Endothelial cell of umbilical vein (primary cell): ENCODE measurements around the gene TGFBR3. TPM values are rescaled to one million over a fixed set of nuclear protein-coding genes. Genes with fewer than 3 reads are reported as not detected.

Source experiments
- BruUV-seq: library from RNA; stranded (reverse); fragments of 400-500 nt; replicated peaks from 2 replicates; lab custom pipeline; 2021; lab: Mats Ljungman, UMichigan
- CTCF ChIA-PET: fragments of 300-600, 350-600 bp; sonication (Branson Sonifier 250); formaldehyde crosslinking; loops from one replicate; lab custom pipeline; 2021; ENCODE audit warnings: antibody characterized with exemption, inconsistent platforms; lab: Charles Lee
- POLR2A ChIA-PET: fragments of 300-600, 350-600 bp; sonication (Branson Sonifier 250); formaldehyde crosslinking; loops from one replicate; lab custom pipeline; 2021; ENCODE audit warnings: antibody characterized with exemption, inconsistent platforms; lab: Charles Lee
- DNase-seq: peaks from one replicate; pipeline ENCODE4 v3.0.0-alpha.2; 2011; ENCODE audit warnings: low read depth, low spot score
- FAIRE-seq: peaks from 2 replicates; lab custom pipeline; 2011; peaks lifted over from hg19 to GRCh38; lab: Jason Lieb, UNC
- H2AFZ ChIP-seq: 2 replicates; pipeline ENCODE4 v1.6.0; 2012; ENCODE audit warnings: low read depth, low read length, control low read depth, inconsistent platforms
- H3K27ac ChIP-seq: 2 replicates; pipeline ENCODE4 v1.5.1; 2011; ENCODE audit warnings: low read depth, mild to moderate bottlenecking, control low read depth, low read length, moderate library complexity; ENCODE audit not compliant: insufficient read depth
- H3K27me3 ChIP-seq, 2 experiments: 2 replicates each; pipeline versions ENCODE4 v1.6.0 to v1.6.1; 2011; ENCODE audit warnings: low read length in 2 of 2, mixed read lengths in 1 of 2; ENCODE audit not compliant: control insufficient read depth in 2 of 2, insufficient read depth in 2 of 2
- H3K36me3 ChIP-seq, 2 experiments: 2 replicates in 1 of 2; 3 replicates in 1 of 2; pipeline ENCODE4 v1.5.1; 2011; ENCODE audit warnings: low read length in 2 of 2, mild to moderate bottlenecking in 1 of 2, moderate library complexity in 1 of 2; ENCODE audit not compliant: control insufficient read depth in 2 of 2, insufficient read depth in 2 of 2; ENCODE audit errors: extremely low read depth in 1 of 2
- H3K4me1 ChIP-seq: 3 replicates; pipeline ENCODE4 v1.5.1; 2011; ENCODE audit warnings: mild to moderate bottlenecking, low read length; ENCODE audit not compliant: control insufficient read depth, insufficient read depth; ENCODE audit errors: extremely low read depth
- H3K4me2 ChIP-seq: 2 replicates; pipeline ENCODE4 v1.6.1; 2011; ENCODE audit warnings: low read length, control low read depth, mixed read lengths; ENCODE audit not compliant: insufficient read depth
- H3K4me3 ChIP-seq, 3 experiments: fragments of 200-600 bp in 1 of 3; sonication (generic), shearing (Covaris generic) in 1 of 3; replicated peaks in 1 of 3; 2 replicates each; pipeline ENCODE4 v1.5.1; 2011 to 2016; ENCODE audit warnings: control low read depth in 3 of 3, low read length in 3 of 3, mild to moderate bottlenecking in 2 of 3, inconsistent platforms in 1 of 3, low read depth in 1 of 3, moderate library complexity in 1 of 3; ENCODE audit not compliant: insufficient read depth in 1 of 3
- H3K79me2 ChIP-seq: 2 replicates; pipeline ENCODE4 v1.6.0; 2012; ENCODE audit warnings: low read length, inconsistent platforms; ENCODE audit not compliant: control insufficient read depth, insufficient read depth
- H3K9ac ChIP-seq: replicated peaks from 2 replicates; pipeline ENCODE3; 2011; ENCODE audit warnings: low read length, control low read depth; ENCODE audit not compliant: insufficient read depth; ENCODE audit errors: extremely low read depth
- H3K9me1 ChIP-seq: replicated peaks from 3 replicates; pipeline ENCODE4 v1.6.0; 2011; ENCODE audit warnings: mild to moderate bottlenecking, low read length; ENCODE audit not compliant: control insufficient read depth, insufficient read depth; ENCODE audit errors: extremely low read depth
- H3K9me3 ChIP-seq: replicated peaks from 2 replicates; pipeline ENCODE4 v1.5.1; 2012; ENCODE audit warnings: low read length, inconsistent platforms; ENCODE audit not compliant: control insufficient read depth, insufficient read depth
- H4K20me1 ChIP-seq: replicated peaks from 2 replicates; pipeline ENCODE3; 2011; ENCODE audit warnings: mild to moderate bottlenecking, low read length; ENCODE audit not compliant: control insufficient read depth, insufficient read depth; ENCODE audit errors: extremely low read depth
- EZH2 ChIP-seq: IDR thresholded peaks from 2 replicates; pipeline ENCODE4 v1.6.1; 2012; ENCODE audit warnings: borderline replicate concordance, low read depth, mild to moderate bottlenecking, moderate library complexity, low read length, inconsistent platforms; ENCODE audit not compliant: severe bottlenecking
- FOS ChIP-seq: IDR thresholded peaks from 2 replicates; pipeline ENCODE4 v1.6.1; 2011; ENCODE audit warnings: mild to moderate bottlenecking, low read length, moderate library complexity, borderline replicate concordance; ENCODE audit not compliant: insufficient read depth
- GATA2 ChIP-seq: IDR thresholded peaks from 2 replicates; pipeline ENCODE4 v1.7.0; 2011; ENCODE audit warnings: low read depth, mild to moderate bottlenecking, moderate library complexity, mixed read lengths, low read length; ENCODE audit not compliant: insufficient read length, insufficient read depth
- JUN ChIP-seq: IDR thresholded peaks from 2 replicates; pipeline ENCODE4 v1.6.1; 2011; ENCODE audit warnings: borderline replicate concordance, low read depth; ENCODE audit not compliant: insufficient read length, insufficient read depth
- MYC ChIP-seq: IDR thresholded peaks from one replicate; pipeline ENCODE4 v1.6.1; 2011; ENCODE audit warnings: mild to moderate bottlenecking, low read depth, low read length
- POLR2A ChIP-seq: IDR thresholded peaks from 2 replicates; pipeline ENCODE4 v1.6.1; 2012; ENCODE audit warnings: low read depth, mild to moderate bottlenecking, control low read depth, low read length
- POLR2AphosphoS5 ChIP-seq: IDR thresholded peaks from 2 replicates; pipeline ENCODE4 v1.6.1; 2012; ENCODE audit warnings: low read depth, mild to moderate bottlenecking, control low read depth, low read length, moderate library complexity; ENCODE audit not compliant: insufficient read depth
- dilution Hi-C: fragments of 300-500 bp; cut with MboI; formaldehyde crosslinking; loops from one replicate; pipeline ENCODE4 v1.15.0; 2019; ENCODE audit warnings: low sequenced_read_pairs; ENCODE audit not compliant: extremely low pct_ligation_motif_present
- intact Hi-C: fragments of 100-400 bp; cut with micrococcal nuclease; formaldehyde crosslinking; loops from one replicate; pipeline ENCODE4 v1.10.0; 2022
- polyA plus RNA-seq, 4 experiments: library from polyadenylated mRNA; depleted of rRNA in 3 of 4; stranded (reverse) in 3 of 4; unstranded in 1 of 4; fragments of >200 nt; gene quantifications; 2 replicates each; pipeline versions ENCODE4 v1.2.1 to v1.2.3, GENCODE V29; 2011 to 2012; ENCODE audit warnings: missing spikeins in 1 of 4
- total RNA-seq: library from RNA; stranded (reverse); gene quantifications from 2 replicates; pipeline ENCODE4 v1.2.3, GENCODE V29; 2021
- TF ChIP-seq, protein P1 (sequence below), 2 donors: IDR thresholded peaks; 1 replicate in 1 of 2; 2 replicates in 1 of 2; pipeline ENCODE4 v1.5.1; 2011; ENCODE audit warnings: low read length in 2 of 2, mild to moderate bottlenecking in 2 of 2, moderate library complexity in 2 of 2, control low read depth in 1 of 2, inconsistent platforms in 1 of 2, low read depth in 1 of 2; ENCODE audit not compliant: insufficient read depth in 1 of 2; ENCODE audit errors: extremely low read depth in 1 of 2
- TF ChIP-seq, protein P2 (sequence below): IDR thresholded peaks from 2 replicates; pipeline ENCODE4 v1.6.1; 2011; ENCODE audit not compliant: insufficient read depth, insufficient read length

TGFBR3 gene
- total and polyA plus RNA-seq, 2 donors (not counting 3 experiments of a cell fraction or from before 2014, with no cell fraction given) = 8.0 to 13.4 TPM

DNA sequence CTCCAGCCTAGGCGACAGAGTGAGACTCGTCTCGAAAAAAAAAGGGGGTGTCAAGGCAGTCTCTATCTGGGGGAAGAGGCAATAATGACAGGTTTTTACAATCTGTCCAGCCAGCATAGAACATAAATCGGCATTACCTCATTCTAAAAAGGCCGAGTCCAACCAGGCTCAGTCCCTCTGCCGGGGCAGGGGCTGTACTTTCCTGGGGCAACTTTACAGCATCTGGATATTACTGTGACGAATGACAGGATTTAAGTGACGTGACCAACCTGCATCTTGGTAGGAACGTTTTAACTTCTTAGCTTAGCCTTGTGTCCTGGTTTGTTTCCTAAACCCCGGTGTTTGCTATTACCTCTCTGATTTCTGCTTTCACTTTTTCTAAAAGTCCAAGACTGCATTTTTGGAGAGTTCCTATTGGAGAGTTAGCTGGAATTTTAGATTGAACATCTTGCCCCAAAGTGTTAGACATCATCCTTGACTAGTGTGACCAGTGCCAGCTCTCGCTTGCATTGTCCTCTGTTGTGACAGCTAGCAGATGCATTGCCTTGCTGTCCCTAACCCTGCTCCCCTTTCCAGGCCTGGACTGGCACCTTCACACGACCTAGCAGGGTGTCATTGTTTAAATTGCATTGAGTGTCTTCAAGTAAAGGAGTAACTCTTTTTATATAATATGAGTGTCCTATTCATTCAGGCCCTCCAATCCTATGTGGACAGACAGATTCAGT lies 96.5 kb downstream of the TGFBR3 start:
- BruUV-seq = no TSS peak
- ChIA-PET CTCF (interaction anchor here (0.8 to 1.0 kb wide), 2 partner anchors 9 to 41 kb away, joined by 3 read pairs; no protein-coding TSS in a partner anchor), POLR2A (no interaction called here)
- Histone ChIP-seq H3K9me3 (no peaks in the 10 kb centered on the region), H3K4me1 (peaks cover 20% of the 10 kb centered on the region), H3K79me2 (no peaks in the 10 kb centered on the region), H3K9ac (no peak overlapping the region), H4K20me1 (no peaks in the 10 kb centered on the region), H3K4me2 (no peak overlapping the region), H2AFZ (no peak overlapping the region), H3K27me3 (no peaks in the 10 kb centered on the region), H3K4me3 (no peak overlapping the region), H3K36me3 (no peaks in the 10 kb centered on the region), H3K27ac (no peak overlapping the region), H3K9me1 (no peaks in the 10 kb centered on the region)
- DNase-seq (no peak), FAIRE-seq (no peak)
- TF ChIP-seq MYC (no peak), POLR2A (no peak), POLR2AphosphoS5 (no peak), EZH2 (no peak), JUN (no peak), GATA2 (no peak), FOS (no peak)
- TF ChIP-seq, protein P1, sequence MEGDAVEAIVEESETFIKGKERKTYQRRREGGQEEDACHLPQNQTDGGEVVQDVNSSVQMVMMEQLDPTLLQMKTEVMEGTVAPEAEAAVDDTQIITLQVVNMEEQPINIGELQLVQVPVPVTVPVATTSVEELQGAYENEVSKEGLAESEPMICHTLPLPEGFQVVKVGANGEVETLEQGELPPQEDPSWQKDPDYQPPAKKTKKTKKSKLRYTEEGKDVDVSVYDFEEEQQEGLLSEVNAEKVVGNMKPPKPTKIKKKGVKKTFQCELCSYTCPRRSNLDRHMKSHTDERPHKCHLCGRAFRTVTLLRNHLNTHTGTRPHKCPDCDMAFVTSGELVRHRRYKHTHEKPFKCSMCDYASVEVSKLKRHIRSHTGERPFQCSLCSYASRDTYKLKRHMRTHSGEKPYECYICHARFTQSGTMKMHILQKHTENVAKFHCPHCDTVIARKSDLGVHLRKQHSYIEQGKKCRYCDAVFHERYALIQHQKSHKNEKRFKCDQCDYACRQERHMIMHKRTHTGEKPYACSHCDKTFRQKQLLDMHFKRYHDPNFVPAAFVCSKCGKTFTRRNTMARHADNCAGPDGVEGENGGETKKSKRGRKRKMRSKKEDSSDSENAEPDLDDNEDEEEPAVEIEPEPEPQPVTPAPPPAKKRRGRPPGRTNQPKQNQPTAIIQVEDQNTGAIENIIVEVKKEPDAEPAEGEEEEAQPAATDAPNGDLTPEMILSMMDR (IDR thresholded peaks at IDR 0.05; ENCODE audit: extremely low read depth in 1 of 2, insufficient read depth in 1 of 2, low read depth in 1 of 2, low read length in 2 of 2) = no peak
- TF ChIP-seq, protein P2, sequence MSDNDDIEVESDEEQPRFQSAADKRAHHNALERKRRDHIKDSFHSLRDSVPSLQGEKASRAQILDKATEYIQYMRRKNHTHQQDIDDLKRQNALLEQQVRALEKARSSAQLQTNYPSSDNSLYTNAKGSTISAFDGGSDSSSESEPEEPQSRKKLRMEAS = no peak
- dilution Hi-C loops = no loop called here
- intact Hi-C loops = no loop called here
